ENCODE measurements around the gene CORIN.

Gene CORIN

DNA sequence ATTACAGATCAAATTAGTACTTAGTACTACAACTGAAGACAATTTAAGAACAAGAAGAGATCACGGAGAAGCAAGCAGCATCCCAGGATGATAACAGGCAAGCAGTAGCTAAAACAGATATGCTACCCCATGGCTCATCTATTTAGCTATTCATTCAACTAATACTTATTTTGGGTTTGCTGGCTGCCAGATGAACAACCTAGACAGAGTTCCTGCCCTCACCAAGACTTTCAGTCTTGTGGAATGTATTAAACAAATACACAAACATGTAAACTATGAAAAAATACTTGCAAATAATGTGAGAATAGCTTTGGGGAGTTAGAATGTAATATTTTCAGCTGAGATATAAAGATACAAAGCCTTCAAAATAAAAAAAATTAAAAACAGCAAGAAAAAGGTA, 2.4 kb upstream of the CORIN start:
- peaks cover 0 to 25% (median 13%) of the 10 kb centered on the region in 11 experiments; a peak in 15 of 22 replicates for H3K36me3 ChIP-seq
- no peak for TF ChIP-seq Cebpa-rat (IDR thresholded peaks at IDR 0.05)
- no peak overlapping the region for H3K4me3 ChIP-seq
- no peak overlapping the region for H3K4me2 ChIP-seq
- no peak overlapping the region for H3K27ac ChIP-seq
- H3K4me1 ChIP-seq: peaks cover 23 to 31% (median 26%) of the 10 kb centered on the region in 10 experiments
- no peak overlapping the region for H3K9ac ChIP-seq
- H4K20me1 ChIP-seq: peaks cover 0 to 29% (median 19%) of the 10 kb centered on the region in 11 experiments; a peak in 16 of 22 replicates
- H3K9me3 ChIP-seq (replicated peaks in 1 of 11): no peaks in the 10 kb centered on the region
- H3K27me3 ChIP-seq: peaks cover 31 to 39% (median 34%) of the 10 kb centered on the region in 11 experiments

DNA sequence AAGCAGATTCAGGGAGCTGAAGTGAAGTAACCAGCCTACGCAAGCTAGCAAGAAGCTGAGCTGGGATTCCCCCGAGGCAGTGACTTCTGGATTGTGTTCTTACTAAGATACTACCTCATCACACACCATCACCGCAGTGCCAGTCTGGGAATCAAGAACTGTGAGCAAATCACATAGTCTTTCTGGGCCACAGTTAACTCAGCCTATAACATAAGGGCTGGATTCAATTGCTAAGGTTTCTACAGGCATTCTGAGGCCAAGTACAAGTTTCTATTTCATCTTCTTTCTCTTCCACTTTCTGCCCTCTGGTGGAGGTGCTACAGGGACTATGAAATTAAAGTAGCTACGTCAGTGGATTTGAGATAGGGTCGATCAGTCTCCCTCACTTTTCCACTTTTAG, 1.4 kb upstream of the CORIN start:
- H3K9ac ChIP-seq: no peak overlapping the region
- no peaks in the 10 kb centered on the region for H3K9me3 ChIP-seq (replicated peaks in 1 of 11)
- H3K4me2 ChIP-seq: no peak overlapping the region
- no peak overlapping the region for H3K4me3 ChIP-seq
- H3K4me1 ChIP-seq: peaks cover 26 to 30% (median 29%) of the 10 kb centered on the region in 10 experiments
- peaks cover 0 to 20% (median 10%) of the 10 kb centered on the region in 11 experiments; a peak in 15 of 22 replicates for H3K36me3 ChIP-seq
- H4K20me1 ChIP-seq: peaks cover 0 to 29% (median 19%) of the 10 kb centered on the region in 11 experiments; a peak in 16 of 22 replicates
- H3K27me3 ChIP-seq: peaks cover 31 to 44% (median 38%) of the 10 kb centered on the region in 11 experiments
- no peak overlapping the region for H3K27ac ChIP-seq
- no peak for TF ChIP-seq Cebpa-rat (IDR thresholded peaks at IDR 0.05)

DNA sequence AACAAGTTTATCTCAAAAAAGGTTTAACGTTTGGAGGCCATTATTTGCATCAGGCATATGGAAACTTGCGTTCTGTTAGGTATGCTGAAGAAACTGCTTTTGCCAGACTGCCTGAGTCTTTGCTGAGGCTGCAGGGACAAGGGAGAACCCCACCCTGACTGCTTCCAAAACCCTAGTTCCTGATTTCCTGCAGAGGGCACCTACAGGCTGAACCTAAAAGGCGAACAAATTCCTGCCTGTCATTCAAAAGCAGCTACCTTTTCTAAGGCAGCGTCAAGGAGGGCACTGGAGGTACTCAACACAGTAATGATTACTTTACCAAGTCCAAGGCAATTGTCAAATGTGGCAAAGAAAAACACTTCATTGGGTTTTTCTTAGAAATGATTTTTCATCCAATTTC, 578 bp upstream of the CORIN start:
- Histone ChIP-seq H3K4me1 (peaks cover 26 to 30% (median 29%) of the 10 kb centered on the region in 10 experiments), H3K4me3 (no peak overlapping the region), H3K27ac (no peak overlapping the region), H4K20me1 (peaks cover 0 to 29% (median 19%) of the 10 kb centered on the region in 11 experiments; a peak in 16 of 22 replicates), H3K27me3 (peaks cover 31 to 44% (median 38%) of the 10 kb centered on the region in 11 experiments), H3K36me3 (peaks cover 0 to 12% (median 3%) of the 10 kb centered on the region in 11 experiments; a peak in 11 of 22 replicates), H3K9me3 (replicated peaks in 1 of 11) (peaks cover 0 to 6% (median 2%) of the 10 kb centered on the region in 11 experiments; a peak in 13 of 22 replicates), H3K4me2 (peak overlapping the region in 1 of 11 experiments; percentile 100; a peak in 1 of 22 replicates), H3K9ac (no peak overlapping the region)
- no peak for TF ChIP-seq Cebpa-rat (IDR thresholded peaks at IDR 0.05)

DNA sequence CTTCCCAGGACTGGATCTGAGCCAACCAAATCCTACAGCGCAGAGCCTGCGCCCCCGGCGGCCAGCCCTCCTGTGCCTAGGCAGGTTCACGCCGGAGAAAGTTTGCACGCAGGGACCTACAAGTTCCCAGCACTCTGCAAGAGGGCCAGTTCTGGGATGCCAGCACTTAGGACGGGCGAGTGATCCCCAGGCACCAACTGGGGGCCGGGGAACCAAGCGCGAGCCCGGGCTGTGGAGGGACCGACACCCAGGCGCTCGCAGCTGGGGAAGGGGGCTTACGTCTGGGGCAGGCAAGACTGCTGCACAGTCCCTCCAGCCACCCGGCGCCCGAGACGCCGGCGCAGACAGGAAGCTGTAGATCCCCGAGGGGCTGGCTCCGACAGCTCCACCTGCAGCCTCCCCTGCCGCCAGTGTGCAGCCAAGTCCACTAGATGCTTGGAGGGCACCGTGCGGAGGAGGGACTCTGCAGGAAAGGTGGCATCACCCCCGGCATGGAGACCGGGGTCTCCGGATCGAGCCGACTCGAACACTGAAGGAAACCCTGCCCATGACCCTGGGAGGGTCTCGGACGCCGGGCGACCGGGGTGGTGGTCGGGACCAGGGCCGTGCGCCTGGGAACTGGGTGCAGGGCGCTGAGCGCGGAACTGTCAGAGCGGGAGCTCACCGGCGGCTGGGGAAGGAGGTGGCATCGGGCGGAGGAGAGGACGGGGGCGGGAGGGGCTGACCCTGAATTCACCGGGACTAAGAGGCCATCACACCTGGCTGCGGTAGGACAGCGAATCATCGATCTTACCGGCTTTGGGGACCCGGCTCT, 566 bp downstream of the CORIN start:
- Histone ChIP-seq H3K4me2 (peak overlapping the region; percentile 93 to 100 (median 99)), H3K36me3 (peaks cover 0 to 3% (median 0%) of the 10 kb centered on the region in 11 experiments; a peak in 3 of 22 replicates), H3K27me3 (peaks cover 31 to 44% (median 38%) of the 10 kb centered on the region in 11 experiments), H4K20me1 (peaks cover 0 to 29% (median 19%) of the 10 kb centered on the region in 11 experiments; a peak in 16 of 22 replicates), H3K9me3 (replicated peaks in 1 of 11) (peaks cover 10 to 17% (median 13%) of the 10 kb centered on the region in 11 experiments), H3K27ac (no peak overlapping the region), H3K4me3 (peak overlapping the region; percentile 52 to 72 (median 62)), H3K4me1 (peaks cover 26 to 30% (median 29%) of the 10 kb centered on the region in 10 experiments), H3K9ac (peak overlapping the region; percentile 11 to 71 (median 58); a peak in 21 of 22 replicates)
- TF ChIP-seq Cebpa-rat (IDR thresholded peaks at IDR 0.05): no peak

DNA sequence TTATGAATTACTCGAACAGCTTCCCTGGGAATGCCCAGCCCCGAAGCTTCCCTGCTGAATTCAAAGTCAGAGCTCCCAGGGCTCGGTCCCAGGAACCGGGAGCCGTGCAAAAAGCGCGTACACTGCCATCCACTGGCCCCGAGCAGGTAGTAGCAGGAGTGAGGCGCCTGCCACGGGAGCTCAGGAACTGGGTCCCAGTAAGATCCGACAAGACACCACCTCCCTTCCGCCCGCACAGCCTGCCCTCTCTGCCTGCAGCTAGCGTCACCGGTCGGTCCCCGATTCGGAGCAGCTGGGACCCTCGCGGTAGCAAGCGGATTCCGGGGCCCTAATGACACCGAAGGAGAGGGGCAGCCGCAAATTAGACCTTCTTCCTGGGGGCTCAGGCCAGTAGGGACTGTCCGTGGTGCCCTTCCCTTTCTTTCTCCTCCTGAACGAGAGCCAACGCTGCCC, 1.2 kb downstream of the CORIN start:
- Histone ChIP-seq H4K20me1 (peaks cover 0 to 29% (median 19%) of the 10 kb centered on the region in 11 experiments; a peak in 16 of 22 replicates), H3K27me3 (peaks cover 31 to 44% (median 38%) of the 10 kb centered on the region in 11 experiments), H3K4me3 (peak overlapping the region; percentile 52 to 72 (median 62)), H3K27ac (no peak overlapping the region), H3K4me2 (peak overlapping the region; percentile 93 to 100 (median 99)), H3K9ac (peak overlapping the region; percentile 11 to 71 (median 58); a peak in 21 of 22 replicates), H3K4me1 (peaks cover 26 to 30% (median 29%) of the 10 kb centered on the region in 10 experiments), H3K36me3 (no peaks in the 10 kb centered on the region), H3K9me3 (replicated peaks in 1 of 11) (peaks cover 10 to 19% (median 15%) of the 10 kb centered on the region in 11 experiments)
- TF ChIP-seq Cebpa-rat (IDR thresholded peaks at IDR 0.05): no peak

DNA sequence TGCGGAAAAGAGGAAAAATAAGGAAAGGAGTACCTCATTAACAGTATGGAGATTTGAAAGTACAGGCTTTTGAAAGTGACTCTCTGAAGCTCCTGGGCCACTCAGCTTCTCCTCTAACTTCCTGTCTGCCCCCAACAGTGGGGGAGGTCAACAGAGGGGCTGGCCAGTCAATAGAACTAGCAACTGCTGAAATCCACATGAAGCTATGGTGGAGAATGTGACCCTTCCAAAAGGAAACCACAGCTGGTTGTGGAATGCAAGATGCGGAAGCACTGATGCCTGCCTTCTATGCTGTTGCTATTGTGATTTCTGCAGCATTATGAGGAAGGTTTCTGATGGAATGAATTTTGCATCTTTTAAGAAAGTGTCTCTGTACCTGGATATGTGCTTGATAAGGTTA, 2.4 kb downstream of the CORIN start:
- no peak for TF ChIP-seq Cebpa-rat (IDR thresholded peaks at IDR 0.05)
- H3K4me2 ChIP-seq: peak overlapping the region; percentile 93 to 100 (median 99)
- H3K27me3 ChIP-seq: peaks cover 31 to 44% (median 38%) of the 10 kb centered on the region in 11 experiments

DNA sequence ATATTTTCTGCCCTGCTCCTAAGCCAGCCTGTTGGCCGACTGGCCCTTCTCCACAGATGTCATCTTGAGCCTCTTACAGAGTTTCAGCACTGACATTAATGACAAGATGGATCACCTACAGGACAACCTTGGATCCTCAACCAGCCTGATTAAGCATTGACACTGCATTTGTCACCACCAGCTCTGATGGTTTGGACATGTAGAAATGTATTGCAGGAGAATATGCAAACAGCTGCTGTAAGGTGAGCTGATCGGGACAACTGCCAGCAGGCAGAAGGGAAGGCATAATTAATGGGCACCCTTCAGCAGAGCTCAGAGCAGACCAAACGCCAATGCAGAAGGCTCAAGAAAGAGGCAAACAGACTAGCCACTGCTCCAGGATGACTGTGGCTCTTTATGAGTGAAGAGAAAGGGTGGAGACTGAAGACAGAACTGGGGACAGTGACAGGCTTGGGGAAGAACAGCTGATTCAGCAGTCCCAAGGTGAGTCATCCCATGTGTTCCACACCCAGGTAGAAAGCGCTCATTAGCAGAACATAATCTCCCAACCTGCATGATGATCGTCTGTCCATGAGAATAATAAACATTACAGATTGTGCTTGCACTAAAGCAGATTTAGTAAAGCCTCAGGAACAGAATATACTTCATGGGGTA, 6.7 kb downstream of the CORIN start:
- H4K20me1 ChIP-seq: no peaks in the 10 kb centered on the region
- TF ChIP-seq Cebpa-rat (IDR thresholded peaks at IDR 0.05): no peak
- H3K4me2 ChIP-seq: no peak overlapping the region
- peaks cover 7 to 15% (median 10%) of the 10 kb centered on the region in 11 experiments for H3K27me3 ChIP-seq
- no peak overlapping the region for H3K27ac ChIP-seq
- H3K9me3 ChIP-seq (replicated peaks in 1 of 11): peaks cover 10 to 19% (median 15%) of the 10 kb centered on the region in 11 experiments
- H3K9ac ChIP-seq: no peak overlapping the region
- no peak overlapping the region for H3K4me3 ChIP-seq
- H3K36me3 ChIP-seq: no peaks in the 10 kb centered on the region
- H3K4me1 ChIP-seq: peaks cover 20 to 35% (median 31%) of the 10 kb centered on the region in 10 experiments

More for the DNA sequence above, 2.4 kb downstream of the CORIN start:
- Histone ChIP-seq H3K4me3 (no peak overlapping the region), H3K9ac (no peak overlapping the region), H3K4me1 (peaks cover 26 to 30% (median 29%) of the 10 kb centered on the region in 10 experiments), H3K36me3 (no peaks in the 10 kb centered on the region), H3K27ac (no peak overlapping the region), H3K9me3 (replicated peaks in 1 of 11) (peaks cover 10 to 19% (median 15%) of the 10 kb centered on the region in 11 experiments), H4K20me1 (peaks cover 0 to 29% (median 19%) of the 10 kb centered on the region in 11 experiments; a peak in 16 of 22 replicates)

DNA sequence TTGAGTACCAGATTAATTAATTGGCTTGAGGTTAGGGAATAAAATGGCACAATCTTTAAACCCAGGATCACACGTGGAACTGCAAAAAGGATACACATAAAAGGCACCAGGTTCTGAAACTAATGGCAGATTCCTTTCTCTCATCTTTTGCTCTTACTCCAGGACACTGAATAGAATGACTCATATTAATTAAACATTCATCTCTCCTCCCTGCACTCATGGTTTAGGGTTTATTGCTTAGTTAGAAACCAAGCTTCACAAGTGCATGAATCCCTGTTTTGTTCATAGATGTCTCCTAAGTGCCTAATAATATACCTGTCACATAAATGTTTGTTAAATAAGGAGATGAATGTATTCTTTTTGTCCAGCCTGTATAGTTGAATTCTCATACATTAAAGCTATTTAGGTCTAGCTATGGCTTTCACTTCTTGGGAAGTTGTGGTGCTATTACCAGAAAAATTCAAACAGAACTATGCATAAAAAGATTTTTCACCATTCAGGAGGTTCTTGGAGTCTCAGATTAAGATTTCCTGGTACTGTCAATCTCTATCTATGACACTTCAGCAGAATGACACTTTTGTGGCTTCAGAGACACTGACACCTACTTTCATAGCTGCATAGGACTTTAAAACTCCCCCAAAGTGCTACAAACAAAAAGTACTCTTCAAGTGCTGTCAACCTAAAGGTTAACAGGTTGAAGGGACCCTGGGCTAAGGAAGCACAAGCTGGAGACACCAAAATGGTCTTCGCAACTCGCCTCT, 7.4 kb downstream of the CORIN start:
- Histone ChIP-seq H3K27me3 (peaks cover under 1 to 8% (median 3%) of the 10 kb centered on the region in 11 experiments; a peak in 20 of 22 replicates), H4K20me1 (no peaks in the 10 kb centered on the region), H3K36me3 (no peaks in the 10 kb centered on the region), H3K4me1 (peaks cover 13 to 34% (median 30%) of the 10 kb centered on the region in 10 experiments), H3K4me3 (no peak overlapping the region), H3K4me2 (no peak overlapping the region), H3K27ac (no peak overlapping the region), H3K9ac (no peak overlapping the region), H3K9me3 (replicated peaks in 1 of 11) (peaks cover 10 to 19% (median 15%) of the 10 kb centered on the region in 11 experiments)
- no peak for TF ChIP-seq Cebpa-rat (IDR thresholded peaks at IDR 0.05)
